ENCODE results near the gene ETV7. TPM values are rescaled to one million over a fixed set of nuclear protein-coding genes. Genes with fewer than 3 reads are reported as not detected.

The ETV7 gene
- 0.08 to 0.20 TPM (median 0.13 TPM) in 4 of 5 replicates, not detected in the other for total RNA-seq (2022; extraction: Qiagen RNA extraction)

GRCh38 chr6:36387440-36388303 lies at the start of gene ETV7:
TSS of gene ETV7 (minus strand) at chr6:36387669. CDS start at chr6:36387541, 128 bp downstream.

GRCh38 chr6:36336779-36337241 lies 50.7 kb downstream of the ETV7 start, which contains the start of gene BNIP5:
TSS of gene BNIP5 (minus strand) at chr6:36336888. CDS start at chr6:36330690, 6,198 bp downstream.

Other genes with a start within 250 kb of the ETV7 start
- 8.3 to 9.5 TPM (median 9.1 TPM) in 5 replicates for gene BRPF3, start 190.9 kb downstream of the ETV7 start, total RNA-seq (2022; extraction: Qiagen RNA extraction)
- gene PNPLA1, start 117.6 kb downstream of the ETV7 start, total RNA-seq (2022; extraction: Qiagen RNA extraction), result not detected in 5 replicates
- 0.02 to 0.05 TPM (median 0.02 TPM) in 4 of 5 replicates, not detected in the other for gene BNIP5, start 50.8 kb downstream of the ETV7 start, total RNA-seq (2022; extraction: Qiagen RNA extraction)
- not detected in 5 replicates for gene PXT1, start 55.2 kb upstream of the ETV7 start, total RNA-seq (2022; extraction: Qiagen RNA extraction)
- 15.1 to 19.7 TPM (median 16.2 TPM) in 5 replicates for gene KCTD20, start 55.3 kb upstream of the ETV7 start, total RNA-seq (2022; extraction: Qiagen RNA extraction)
- gene STK38, start 159.8 kb upstream of the ETV7 start, total RNA-seq (2022; extraction: Qiagen RNA extraction), result 14.6 to 15.7 TPM (median 15.3 TPM) in 5 replicates
- gene SRSF3, start 206.7 kb upstream of the ETV7 start, total RNA-seq (2022; extraction: Qiagen RNA extraction), result 481 to 703 TPM (median 512 TPM) in 5 replicates